ENCODE data around the gene TBC1D25.
"Not testable (repeated sequence)": the region's sequence is repeated elsewhere in the genome, so short reads cannot be mapped to it uniquely, and the experiment has no call there.

GRCh38 chrX:48525853-48526252 lies 13.7 kb upstream of the TBC1D25 start:
- not testable (repeated sequence) for TF ChIP-seq POLR2AphosphoS5 (IDR thresholded peaks at IDR 0.05); POLR2A (IDR thresholded peaks at IDR 0.05; ENCODE audit: low read depth); EP300 (IDR thresholded peaks at IDR 0.05)
- TF ChIP-seq, protein P1, sequence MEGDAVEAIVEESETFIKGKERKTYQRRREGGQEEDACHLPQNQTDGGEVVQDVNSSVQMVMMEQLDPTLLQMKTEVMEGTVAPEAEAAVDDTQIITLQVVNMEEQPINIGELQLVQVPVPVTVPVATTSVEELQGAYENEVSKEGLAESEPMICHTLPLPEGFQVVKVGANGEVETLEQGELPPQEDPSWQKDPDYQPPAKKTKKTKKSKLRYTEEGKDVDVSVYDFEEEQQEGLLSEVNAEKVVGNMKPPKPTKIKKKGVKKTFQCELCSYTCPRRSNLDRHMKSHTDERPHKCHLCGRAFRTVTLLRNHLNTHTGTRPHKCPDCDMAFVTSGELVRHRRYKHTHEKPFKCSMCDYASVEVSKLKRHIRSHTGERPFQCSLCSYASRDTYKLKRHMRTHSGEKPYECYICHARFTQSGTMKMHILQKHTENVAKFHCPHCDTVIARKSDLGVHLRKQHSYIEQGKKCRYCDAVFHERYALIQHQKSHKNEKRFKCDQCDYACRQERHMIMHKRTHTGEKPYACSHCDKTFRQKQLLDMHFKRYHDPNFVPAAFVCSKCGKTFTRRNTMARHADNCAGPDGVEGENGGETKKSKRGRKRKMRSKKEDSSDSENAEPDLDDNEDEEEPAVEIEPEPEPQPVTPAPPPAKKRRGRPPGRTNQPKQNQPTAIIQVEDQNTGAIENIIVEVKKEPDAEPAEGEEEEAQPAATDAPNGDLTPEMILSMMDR (IDR thresholded peaks at IDR 0.05): not testable (repeated sequence)
